HG03039 (cell line): ENCODE results near the gene USF3.

Experiments
- ATAC-seq: cut with Tn5 transposase; IDR thresholded peaks from one replicate; pipeline ENCODE4 v1.9.1; 2021; ENCODE audit warnings: mild to moderate bottlenecking, moderate library complexity; ENCODE audit not compliant: unreplicated experiment

Gene USF3

GRCh38 chr3:113698956-113699355 lies 2.5 kb upstream of the USF3 start:
- no peak for ATAC-seq

GRCh38 chr3:113698213-113698742 lies 1.8 kb upstream of the USF3 start:
- no peak for ATAC-seq

DNA sequence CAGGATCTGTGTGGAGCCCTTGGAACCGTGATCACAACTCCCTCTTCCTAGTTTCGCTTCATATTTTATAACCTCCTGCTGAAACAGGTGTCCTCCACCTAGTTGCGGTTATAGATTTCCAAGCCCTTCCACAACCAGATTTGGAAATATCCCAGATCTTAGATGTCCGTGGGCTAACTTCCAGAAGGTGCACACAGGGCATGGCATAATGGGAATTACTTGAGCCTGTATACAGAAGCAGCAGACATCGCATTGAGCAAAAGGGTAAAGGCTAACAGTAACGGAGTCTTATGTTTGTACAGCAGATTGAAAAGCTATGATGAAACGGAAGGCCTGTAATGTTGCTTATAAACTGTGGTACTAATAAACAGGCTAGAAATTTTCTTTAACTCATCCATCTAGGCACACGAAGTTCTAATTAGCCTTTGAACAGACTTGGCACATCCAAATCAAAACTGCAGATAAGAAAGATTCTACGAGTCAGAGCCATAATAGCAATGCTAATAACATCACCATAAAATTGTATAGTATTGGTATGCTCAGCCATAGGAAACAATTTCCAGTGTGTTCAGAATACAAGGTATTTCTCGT lies 1.2 kb upstream of the USF3 start:
- ATAC-seq = no peak

- peak; percentile 94 for ATAC-seq
Observed at GRCh38 chr3:113696658-113697499, 437 bp upstream of the USF3 start.

DNA sequence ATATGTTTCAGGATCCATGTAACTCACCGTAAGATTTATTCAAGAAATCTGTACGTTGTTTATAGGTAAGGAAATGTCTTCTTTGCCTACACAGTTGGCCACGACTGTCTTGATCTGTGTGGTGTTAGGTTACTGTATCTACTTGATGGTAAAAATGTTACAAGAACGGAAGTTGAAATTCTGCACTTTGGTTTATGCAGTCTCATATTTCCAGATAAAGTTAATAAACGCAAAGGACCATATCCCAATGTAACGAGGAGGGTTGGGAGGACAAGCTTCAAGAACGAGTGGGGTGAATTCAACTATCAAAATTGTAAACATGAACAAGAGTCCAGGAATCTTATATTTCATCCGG lies 1.0 kb downstream of the USF3 start:
- ATAC-seq = no peak

DNA sequence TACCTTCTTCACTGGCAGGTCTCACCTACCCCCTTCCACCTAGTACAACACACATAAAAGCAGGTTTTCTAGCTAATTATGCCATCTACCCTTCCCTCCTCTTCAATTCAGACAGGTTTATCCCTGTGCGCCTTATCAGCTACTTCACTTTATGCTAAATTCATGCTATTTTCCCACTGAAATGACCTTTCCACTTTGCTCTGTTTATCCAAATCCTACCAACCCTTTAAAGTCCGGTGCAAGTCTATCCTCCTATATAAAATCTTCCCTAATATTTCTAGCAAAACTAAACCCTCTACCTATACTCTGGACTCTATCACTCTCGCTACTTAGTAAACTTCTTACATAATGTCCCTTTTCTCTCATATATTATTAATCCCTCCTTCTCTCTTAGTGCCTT lies 6.0 kb downstream of the USF3 start:
- no peak for ATAC-seq

DNA sequence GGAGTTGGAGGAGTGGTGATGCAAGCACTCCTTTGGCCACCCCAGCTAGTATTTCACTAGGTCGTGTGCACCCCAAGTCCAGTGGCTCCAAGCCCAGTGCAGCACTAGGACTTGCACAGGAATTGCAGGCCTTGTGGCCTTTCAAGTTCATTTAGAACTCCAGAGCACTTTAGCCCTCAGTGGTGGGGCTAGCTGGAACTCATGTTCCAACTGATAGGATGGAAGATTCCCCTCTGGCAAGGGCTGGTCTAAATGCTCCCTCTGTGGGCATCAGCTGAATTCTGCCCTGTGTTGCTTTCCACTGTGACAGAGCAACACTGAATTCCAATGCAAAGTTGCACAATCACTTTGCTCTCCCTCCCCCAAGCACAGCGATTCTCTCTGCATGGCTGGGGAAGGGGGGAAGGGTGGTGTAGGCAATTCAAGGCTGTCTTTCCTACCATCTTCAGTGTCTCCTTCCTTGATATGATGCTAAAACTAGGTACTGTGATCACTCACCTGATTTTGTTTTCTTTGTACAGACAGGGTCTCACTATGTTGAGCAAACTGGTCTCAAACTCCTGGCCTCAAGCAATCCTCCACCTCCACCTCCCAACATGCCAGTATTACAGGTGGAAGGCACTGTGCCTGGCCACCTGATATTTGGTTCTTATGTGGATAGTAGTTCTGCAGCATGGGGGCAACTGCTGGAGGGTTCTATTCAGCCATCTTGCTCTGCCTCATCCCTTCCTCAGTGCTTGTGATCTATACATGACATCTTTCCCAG lies 10.3 kb downstream of the USF3 start:
- no peak for ATAC-seq

DNA sequence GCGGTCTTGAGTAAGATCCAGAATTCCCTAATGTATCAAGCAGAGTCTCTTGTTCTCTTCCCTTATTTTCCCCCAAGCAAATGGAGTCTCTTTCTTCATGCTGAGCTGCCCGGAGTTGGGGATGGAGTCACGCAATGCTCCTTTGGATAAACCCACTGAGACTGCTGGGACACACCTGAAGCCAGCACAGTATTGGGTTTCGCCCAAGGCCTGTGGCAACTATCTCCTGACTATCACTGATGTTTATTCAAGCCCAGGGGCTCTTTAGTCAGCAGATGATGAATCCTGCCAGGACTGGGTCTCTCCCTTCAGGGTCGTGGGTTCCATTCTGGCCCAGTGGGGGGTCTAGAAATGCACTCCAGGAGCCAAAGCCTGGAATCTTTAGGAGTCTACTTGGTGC lies 11.3 kb downstream of the USF3 start:
- ATAC-seq = no peak

DNA sequence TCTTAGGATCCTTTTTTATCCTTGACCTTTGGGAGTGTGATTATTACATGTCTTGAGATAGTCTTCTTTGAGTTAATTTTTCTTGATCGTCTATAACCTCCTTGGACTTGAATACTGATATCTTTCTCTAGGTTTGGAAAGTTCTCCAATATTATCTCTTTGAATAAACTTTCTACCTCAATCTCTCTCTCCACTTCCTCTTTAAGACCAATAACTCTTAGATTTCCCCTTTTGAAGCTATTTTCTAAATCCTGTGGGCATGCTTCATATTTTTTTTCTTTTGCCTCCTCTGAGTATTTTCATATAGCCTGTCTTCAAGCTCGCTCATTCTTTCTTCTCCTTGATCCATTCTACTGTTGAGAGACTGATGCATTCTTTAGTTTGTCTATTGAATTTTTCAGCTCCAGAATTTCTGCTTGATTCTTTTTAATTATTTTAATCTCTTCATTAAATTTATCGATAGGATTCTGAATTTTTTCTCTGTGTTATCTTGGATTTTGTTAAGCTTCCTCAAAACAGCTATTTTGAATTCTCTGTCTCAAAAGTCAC lies 12.1 kb downstream of the USF3 start:
- no peak for ATAC-seq

GRCh38 chr3:113678773-113679172 lies 17.7 kb downstream of the USF3 start:
- no peak for ATAC-seq

DNA sequence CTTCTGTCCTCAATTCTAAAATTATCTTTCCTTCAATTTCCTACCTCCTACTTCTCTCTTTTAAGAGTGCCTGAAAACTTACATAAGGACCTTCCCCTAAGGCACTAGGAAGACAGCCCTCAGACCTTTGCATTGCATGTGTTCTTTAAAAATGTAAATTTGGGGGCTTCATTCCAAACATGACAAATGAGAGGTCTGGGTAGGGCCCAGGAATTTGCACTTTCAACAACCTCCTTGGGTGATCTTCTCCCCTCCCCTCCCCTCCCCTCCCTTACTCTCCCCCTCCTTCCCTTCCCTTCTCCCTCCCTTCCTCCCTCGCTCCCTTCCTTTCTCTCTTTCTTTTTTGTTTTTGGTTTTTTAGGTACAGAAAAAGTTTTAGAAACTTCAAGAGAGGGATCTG lies 18.7 kb downstream of the USF3 start:
- ATAC-seq = no peak

DNA sequence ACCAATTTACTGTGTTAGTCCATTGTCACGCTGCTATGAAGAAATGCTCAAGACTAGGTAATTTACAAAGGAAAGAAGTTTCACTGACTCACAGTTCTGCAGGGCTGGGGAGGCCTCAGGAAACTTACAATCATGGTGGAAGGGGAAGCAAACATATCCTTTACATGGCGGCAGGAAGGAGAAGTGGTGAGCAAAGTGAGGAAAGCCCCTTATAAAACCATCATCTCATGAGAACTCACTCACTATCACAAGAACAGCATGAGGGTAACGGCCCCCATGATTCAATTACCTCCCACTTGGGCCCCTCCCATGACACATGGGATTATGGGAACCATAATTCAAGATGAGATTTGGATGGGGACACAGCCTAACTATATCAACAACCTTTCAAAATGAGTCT lies 20.2 kb downstream of the USF3 start:
- ATAC-seq = no peak

DNA sequence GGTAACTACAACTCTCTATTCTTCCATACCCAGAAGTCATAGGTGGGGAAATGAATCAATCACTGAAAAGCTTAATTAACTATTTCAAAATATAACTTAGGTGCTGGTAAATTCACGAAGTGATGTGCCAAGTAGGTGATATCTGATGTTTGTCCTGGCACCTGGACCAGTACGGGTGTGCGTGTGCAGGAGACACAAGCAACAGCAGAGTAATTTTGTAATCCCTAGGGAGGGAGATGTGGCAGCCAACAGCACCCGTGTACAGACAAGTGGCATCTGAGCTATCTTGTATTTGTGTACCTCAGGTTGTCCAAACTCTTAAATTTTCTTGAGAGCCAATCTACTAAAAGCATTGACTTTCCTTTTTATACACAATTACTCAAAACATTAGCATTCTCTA lies 22.8 kb downstream of the USF3 start:
- no peak for ATAC-seq

DNA sequence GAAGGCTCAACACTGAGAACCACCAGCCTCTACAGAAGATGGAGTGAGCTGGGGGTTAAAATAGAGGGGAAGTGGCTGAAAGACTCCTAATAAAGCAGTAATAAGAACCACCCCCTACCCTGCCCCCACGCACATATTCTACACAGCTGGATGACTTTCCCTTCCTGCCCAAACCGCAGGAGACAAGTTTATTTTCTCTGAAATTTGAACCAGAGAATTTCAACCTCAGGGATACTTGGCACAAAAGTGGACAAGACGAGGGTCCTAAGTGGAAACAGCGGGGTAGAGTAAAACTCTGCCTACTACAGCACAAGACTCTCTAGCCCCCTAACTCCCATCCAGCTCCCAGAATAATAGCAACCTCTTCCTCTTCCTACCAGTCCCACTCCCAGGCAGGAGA lies 28.4 kb downstream of the USF3 start:
- no peak for ATAC-seq

- ATAC-seq = no peak
Observed at GRCh38 chr3:113664523-113665094, 31.8 kb downstream of the USF3 start.

DNA sequence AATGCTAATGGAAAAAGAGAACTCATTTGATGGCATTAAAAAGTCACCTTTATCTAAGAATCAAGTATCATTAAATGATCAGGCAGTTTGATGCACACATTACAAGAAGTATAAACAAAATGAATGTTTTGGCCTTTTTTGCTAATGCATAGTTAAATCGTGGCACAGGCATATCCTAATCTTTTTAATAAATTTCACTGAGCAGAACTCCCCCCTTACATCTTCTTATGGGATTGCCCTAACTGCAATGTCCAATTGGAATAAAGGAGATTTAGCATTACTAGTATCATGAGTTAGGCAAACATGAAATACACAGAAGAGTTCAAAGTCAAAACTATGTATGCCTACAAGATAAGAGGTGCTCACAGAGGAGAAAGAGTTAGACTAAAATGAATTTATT lies 32.7 kb downstream of the USF3 start:
- no peak for ATAC-seq

DNA sequence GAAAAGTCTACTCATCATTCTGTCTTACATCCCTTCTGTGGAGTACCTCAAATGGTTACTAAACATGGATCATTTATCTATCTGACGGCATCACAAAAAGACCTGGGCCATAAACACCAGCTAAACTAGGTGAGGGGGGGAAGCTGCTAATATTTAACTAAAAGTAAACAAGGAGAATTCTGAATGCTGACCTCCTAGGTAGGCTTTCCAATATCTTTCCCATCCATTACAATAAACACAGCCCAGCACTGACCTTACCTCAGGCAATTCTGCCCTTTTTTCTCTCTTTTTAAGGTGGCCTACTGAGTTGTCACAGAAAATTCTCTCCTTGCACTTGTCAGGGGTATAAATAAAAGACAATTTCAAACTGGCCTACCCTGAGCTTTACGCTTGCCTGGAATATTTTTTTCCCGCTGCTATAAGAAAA lies 33.1 kb downstream of the USF3 start:
- no peak for ATAC-seq

DNA sequence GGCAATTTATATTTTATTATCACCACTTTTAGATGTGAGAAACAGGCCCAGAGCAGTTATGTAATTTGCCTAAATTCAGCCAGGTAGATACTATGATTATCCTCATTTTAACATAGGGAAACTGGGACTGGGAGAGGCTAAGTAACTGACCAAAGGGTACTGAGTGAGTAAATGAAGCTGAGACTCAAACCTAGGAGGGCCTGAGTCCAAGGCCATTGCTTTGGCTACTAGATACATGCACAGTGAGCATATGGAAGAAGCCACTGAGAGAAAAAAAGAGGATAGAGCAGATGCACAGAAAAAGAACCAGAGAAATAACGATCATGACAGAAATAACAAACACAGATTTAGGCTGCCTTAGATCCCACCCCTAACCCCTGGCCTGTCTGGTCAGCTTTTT lies 33.6 kb downstream of the USF3 start:
- no peak for ATAC-seq

DNA sequence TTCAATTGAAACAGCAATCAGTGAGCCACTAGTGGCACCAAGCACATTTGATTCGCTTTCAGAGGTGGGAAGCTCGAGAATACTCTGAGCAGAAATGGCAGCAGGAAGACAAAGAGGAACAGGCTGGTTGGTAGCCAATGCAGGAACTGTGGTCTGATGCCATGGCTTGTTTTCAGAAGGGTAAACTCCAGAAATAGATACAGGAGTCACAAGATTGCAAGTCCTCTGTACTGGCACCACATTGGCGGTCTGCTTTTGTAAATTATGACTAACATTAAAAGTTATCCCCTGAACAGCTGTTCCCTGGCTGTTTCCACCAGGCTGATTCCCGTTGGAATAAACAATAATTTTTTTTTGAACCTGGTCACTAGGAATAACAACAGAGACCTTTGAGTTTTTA lies 35.5 kb downstream of the USF3 start:
- no peak for ATAC-seq

DNA sequence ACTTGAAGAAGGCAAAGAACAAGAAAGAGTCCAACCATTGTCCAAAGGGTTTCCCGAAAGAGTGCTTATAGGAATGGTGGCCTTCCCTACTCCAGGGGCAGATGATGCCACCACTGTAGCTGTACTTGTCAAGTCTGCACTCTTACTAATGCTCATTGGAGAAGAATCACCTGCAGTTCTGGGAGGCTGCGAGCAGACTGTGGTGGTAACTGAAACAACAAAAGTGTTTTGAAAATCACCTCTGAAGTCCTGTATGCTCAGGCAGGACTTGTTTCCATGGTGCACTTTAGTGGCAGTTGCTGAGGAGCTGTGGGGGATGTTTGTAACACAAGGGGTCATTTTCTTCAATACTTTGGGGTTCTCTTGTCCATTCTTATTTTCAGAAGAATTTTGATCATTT lies 36.0 kb downstream of the USF3 start:
- no peak for ATAC-seq

DNA sequence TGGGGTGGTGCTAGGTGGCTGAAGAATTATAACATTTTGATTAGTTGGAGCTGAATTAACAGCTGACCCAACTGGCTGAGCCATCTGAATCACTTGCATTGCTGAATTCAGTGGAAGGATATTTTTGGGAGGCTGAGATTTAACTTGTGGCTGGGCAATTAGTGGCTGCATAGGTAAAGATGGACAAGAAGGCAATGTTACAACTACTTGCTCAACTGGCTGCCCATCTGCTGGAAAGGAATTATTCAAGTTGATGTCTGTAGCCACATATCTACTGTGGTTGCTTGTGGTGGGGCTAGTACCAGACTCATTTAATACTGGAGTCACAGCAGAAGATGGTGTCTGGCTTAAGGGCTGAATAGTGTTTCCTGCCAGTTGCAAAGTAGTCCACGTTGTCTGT lies 36.4 kb downstream of the USF3 start:
- ATAC-seq = no peak
